Motor neuron (in vitro differentiated cells): ENCODE data around the gene IL12B. TPM values are rescaled to one million over a fixed set of nuclear protein-coding genes. Genes with fewer than 3 reads are reported as not detected.

Experiments
- ATAC-seq, 8 experiments: fragments of 200-7000 bp; cut with Tn5 transposase; replicated peaks in 6 of 8; 2 replicates each; pipeline ENCODE4 v1.8.0; 2021; ENCODE audit warnings: mild to moderate bottlenecking in 8 of 8, moderate library complexity in 8 of 8
- H3K27ac ChIP-seq, 2 donors: fragments of 250-450 bp; sonication (Bioruptor Pico); 2 replicates each; pipeline ENCODE4 v1.9.0; 2021; ENCODE audit warnings: antibody characterized with exemption in 2 of 2, mild to moderate bottlenecking in 2 of 2, moderate library complexity in 1 of 2
- H3K4me1 ChIP-seq, 2 donors: fragments of 250-450 bp; sonication (Bioruptor Pico); replicated peaks in 1 of 2; 2 replicates each; pipeline ENCODE4 v1.6.1; 2021; ENCODE audit warnings: antibody characterized with exemption in 2 of 2, mild to moderate bottlenecking in 2 of 2, moderate library complexity in 1 of 2
- H3K4me3 ChIP-seq, 5 donors: fragments of 250-450 bp; sonication (Bioruptor Pico); 2 replicates each; pipeline ENCODE4 v1.9.0; 2021; ENCODE audit warnings: antibody characterized with exemption in 5 of 5, mild to moderate bottlenecking in 5 of 5, moderate library complexity in 4 of 5
- WGBS, 10 experiments: fragments of 450-650 bp; shearing (Covaris generic); methylation state at CpG; one replicate each; pipeline ENCODE4 v1.0.0; 2022; 5-methylcytosine and 5-hydroxymethylcytosine counted together
- in situ Hi-C, 9 experiments: fragments of 400-800 bp; cut with MboI; loops; one replicate each; pipeline ENCODE4 v1.15.0; 2021; ENCODE audit warnings: low sequenced_read_pairs in 9 of 9, low pct_unique_long_range_greater_than_20kb in 2 of 9; ENCODE audit not compliant: unreplicated experiment in 9 of 9
- total RNA-seq, 8 experiments: library from RNA; unstranded; fragments of 300-600 nt; gene quantifications; 2 replicates each; pipeline versions ENCODE4 v1.2.3 to v1.2.4, GENCODE V29; 2022

Gene IL12B
- total RNA-seq, 8 experiments from 2014 or later: 0.10 to 0.19 TPM; not detected in 6

DNA sequence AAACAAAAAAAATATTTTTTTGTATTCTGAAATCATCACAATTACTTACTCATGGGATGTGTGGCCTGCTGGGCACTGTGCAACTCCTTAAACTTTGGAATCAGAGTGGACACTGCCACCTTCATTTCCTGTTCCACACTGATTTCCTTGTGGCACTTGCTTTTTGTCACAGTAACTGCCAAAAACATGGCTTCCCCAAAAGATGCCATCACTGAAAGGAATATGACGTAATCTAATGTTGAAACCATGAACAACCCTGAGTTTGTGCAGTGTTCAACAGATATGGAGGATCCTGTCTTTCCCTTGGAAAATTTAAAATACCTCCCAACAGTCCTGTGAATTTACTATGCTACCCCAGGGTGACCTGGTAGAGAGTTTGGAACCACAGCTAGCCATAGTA lies 12.6 kb upstream of the IL12B start:
- Histone ChIP-seq H3K4me3 (no peak overlapping the region), H3K4me1 (no peaks in the 10 kb centered on the region), H3K27ac (no peak overlapping the region)
- 57 to 90% (median 73%) methylated on average over 1 of the region's 1 CpG; no CpG with 5 or more reads in 4 of the 10 experiments for WGBS, 10 experiments
- in situ Hi-C loops: no loop called here
- no peak for ATAC-seq

DNA sequence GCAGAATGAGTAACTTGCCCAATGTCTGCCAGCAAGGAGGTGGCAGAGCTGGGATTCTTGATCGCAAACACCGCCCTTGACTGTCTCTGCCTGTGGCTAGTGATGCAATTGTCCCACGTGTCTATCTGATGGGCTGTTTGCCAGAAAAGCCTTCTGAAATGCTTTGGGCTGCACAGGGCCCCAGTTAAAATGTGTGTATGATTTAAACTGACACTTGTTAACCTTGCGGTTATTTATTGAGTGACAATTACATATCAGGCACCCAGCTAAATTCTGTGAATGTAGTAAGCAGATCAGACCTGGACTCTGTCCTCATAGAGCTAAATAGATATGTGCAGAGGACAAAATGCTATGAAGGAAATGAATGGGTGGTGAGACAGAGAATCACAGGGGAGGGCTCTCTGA lies 11.6 kb upstream of the IL12B start:
- Histone ChIP-seq H3K27ac (no peak overlapping the region), H3K4me1 (no peaks in the 10 kb centered on the region), H3K4me3 (no peak overlapping the region)
- peak in 6 of 8 experiments; percentile 31 to 82 (median 68) for ATAC-seq
- WGBS, 10 experiments: 14 to 100% (median 61%) methylated on average over 1 to 4 of the region's 4 CpGs; no CpG with 5 or more reads in 4 of the 10 experiments
- in situ Hi-C loops: no loop called here

DNA sequence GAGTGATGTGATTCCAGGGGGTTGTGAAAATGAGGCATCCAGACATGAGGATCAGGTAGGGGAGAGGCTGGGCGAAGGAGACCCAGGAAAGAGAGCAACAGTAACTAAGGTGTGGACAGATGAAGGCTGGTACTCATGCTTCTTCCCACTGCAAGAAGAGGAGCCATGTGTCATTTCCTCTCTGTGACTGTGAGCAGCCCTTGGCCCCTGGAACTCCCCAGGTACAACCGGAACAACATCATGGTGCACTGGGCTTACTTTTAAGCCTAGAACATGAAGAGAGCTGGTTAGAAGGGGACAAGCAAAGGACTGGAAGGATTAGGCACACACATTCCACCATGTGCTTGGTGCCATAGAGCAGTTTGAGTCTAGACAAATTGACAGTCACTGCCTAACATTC lies 10.9 kb upstream of the IL12B start:
- no peaks in the 10 kb centered on the region for H3K4me1 ChIP-seq
- in situ Hi-C loops: no loop called here
- ATAC-seq: no peak
- H3K27ac ChIP-seq: no peak overlapping the region
- 43 to 100% (median 86%) methylated on average over 1 to 2 of the region's 2 CpGs; no CpG with 5 or more reads in 3 of the 10 experiments for WGBS, 10 experiments
- no peak overlapping the region for H3K4me3 ChIP-seq

DNA sequence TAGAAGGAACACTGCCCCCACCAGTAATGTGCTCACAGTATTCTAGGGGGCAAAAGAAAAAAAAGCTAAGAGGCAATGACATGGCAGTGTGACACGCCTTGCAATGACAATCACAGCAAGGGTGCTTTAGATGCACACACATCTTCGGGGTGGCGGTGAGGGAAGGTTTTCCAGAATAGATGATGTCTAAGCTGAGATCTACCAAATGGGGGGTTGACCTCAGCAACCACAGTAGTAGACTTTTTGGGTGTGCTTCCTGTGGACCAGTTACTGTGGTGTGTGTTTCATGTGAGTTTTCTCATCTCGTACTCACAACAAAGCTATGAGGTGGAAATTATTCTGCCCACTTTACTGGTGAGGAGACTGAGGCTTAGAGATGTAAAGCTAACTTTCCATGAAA lies 10.2 kb upstream of the IL12B start:
- no peak overlapping the region for H3K27ac ChIP-seq
- in situ Hi-C loops: no loop called here
- H3K4me1 ChIP-seq: no peaks in the 10 kb centered on the region
- WGBS, 10 experiments: 81 to 100% (median 100%) methylated on average over 1 to 3 of the region's 4 CpGs; no CpG with 5 or more reads in 4 of the 10 experiments
- ATAC-seq: no peak
- no peak overlapping the region for H3K4me3 ChIP-seq

DNA sequence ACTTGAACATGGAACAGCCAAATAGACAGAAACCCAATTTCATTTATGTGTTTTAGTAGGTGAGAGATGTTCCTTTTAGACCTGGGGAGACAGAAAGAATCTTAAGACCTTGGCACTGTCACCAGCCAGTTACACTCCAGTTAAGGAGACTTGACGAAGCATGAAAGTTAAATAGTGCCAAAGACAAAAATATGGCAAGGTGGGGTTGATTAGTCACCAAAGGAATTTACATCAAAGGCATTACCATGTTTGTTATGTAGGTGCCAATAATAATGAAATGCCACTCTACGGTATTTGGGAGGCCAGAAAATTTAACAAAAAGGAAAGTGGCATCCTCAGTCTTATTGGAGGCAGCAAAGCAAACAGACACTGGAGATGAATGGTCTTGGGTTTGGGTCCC lies 9.2 kb upstream of the IL12B start:
- H3K4me3 ChIP-seq: no peak overlapping the region
- WGBS, 10 experiments: 17 to 87% (median 79%) methylated on average over 1 to 2 of the region's 2 CpGs; no CpG with 5 or more reads in 2 of the 10 experiments
- in situ Hi-C loops: no loop called here
- ATAC-seq: no peak
- H3K27ac ChIP-seq: no peak overlapping the region
- H3K4me1 ChIP-seq: no peaks in the 10 kb centered on the region

DNA sequence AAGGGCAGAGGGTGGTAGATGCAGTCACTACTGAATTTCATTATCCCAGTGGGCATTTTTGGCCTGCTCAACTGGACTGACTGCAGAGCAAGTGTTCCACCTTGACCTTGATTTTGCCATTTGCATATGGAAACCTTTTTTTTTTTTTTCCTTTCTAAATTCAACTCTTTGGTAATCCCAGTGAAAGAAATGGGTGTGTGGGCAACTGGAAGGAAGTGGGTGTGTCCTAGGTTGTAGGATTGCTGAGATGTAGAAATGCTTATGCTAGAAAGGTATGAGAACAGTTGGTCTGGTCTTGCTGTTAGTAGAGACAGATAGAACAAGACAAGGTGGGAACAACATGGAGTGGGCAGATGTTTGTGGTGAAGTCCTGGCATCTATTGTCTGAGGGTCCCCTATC lies 7.8 kb upstream of the IL12B start:
- Histone ChIP-seq H3K4me3 (no peak overlapping the region), H3K27ac (no peak overlapping the region), H3K4me1 (no peaks in the 10 kb centered on the region)
- peak in 1 of 8 experiments; percentile 7 for ATAC-seq
- in situ Hi-C loops: no loop called here

DNA sequence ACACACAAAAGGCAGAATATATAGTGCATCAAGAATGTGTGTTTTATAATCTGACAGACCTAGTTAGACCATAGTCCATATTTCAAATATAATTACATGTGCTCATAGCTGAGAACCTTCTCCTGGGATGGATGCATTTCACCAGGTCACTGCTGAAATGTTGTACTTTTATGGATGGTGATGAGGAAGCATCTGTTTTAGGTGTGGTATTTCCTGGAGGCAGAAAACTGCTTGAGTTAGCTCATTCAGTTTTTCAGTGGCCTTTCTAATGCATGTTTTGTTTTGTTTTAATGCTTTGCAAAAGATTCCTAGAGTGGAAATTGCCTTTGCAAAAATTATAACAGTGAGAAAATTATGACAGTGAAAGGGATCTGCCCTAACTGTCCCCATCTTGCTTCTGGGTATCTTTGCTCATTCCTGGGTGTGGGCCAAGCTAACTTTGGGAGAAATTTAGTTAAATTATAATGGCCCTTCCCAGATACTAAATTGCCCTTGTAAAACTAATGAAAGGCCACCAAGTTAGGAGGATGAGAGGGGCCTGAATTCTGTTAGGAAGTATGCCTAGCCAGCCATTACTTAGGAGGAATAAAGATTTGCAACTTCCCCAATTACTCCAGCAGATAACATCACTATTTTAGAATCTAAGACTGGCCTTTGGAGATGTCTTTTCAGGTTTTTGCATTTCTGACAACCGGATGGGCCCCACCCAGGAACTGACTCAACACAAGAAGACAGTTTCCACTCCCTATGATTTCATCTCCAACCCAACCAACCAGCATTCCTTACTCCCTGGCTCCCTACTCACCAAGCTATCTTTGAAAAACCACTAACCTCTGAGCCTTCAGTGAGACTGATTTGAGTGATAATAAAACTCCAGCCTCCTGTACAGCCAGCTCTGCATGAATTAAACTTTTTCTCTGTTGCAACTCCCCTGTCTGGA lies 7.0 kb upstream of the IL12B start:
- in situ Hi-C loops: no loop called here
- ATAC-seq: peak in 3 of 8 experiments; percentile 79 to 86 (median 85)
- WGBS, 10 experiments: 0 to 80% (median 33%) methylated on average over 1 of the region's 1 CpG; no CpG with 5 or more reads in 4 of the 10 experiments
- no peak overlapping the region for H3K4me3 ChIP-seq
- no peak overlapping the region for H3K27ac ChIP-seq
- H3K4me1 ChIP-seq: no peaks in the 10 kb centered on the region

DNA sequence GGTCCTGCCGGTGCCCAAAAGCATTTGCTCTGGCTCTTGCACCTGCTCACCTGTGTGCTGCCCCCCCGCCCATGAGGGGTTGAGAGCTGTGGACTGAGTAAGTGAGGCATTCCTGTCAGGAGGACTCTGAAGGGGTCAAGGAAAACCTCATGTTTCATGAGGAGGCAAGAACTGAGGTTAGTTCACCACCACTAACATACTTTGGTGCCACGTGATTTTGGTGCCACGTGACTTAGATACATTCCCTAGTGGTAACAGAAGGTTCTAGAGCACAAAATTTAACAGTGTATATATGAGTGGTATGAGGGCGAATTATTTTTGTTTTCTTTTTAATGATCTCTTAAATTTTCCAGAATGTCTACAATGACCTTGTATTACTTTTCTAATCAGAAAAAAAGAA lies 6.3 kb upstream of the IL12B start:
- 45 to 92% (median 76%) methylated on average over 1 to 4 of the region's 5 CpGs; no CpG with 5 or more reads in 2 of the 10 experiments for WGBS, 10 experiments
- no peak for ATAC-seq
- Histone ChIP-seq H3K4me1 (no peaks in the 10 kb centered on the region), H3K27ac (no peak overlapping the region), H3K4me3 (no peak overlapping the region)
- in situ Hi-C loops: no loop called here

DNA sequence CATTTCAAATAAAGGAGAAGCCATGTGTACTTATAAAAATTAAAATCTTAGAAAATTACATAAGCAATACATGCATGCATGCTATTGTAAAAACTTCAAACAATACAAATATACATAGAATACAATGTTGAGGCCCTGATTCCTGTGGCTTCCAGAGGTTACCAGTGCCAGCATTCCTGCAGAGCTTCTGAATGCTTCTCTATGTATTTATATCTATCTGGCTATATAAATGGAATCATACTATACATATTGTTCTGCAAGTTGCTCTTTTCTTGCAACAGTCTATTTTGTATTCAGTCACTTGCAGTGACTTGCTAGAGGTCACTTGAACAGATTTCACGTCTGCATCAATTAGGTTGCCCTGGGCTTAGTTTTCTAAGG lies 3.2 kb upstream of the IL12B start:
- 50 to 100% (median 83%) methylated on average over 1 of the region's 1 CpG; no CpG with 5 or more reads in 5 of the 10 experiments for WGBS, 10 experiments
- no peak for ATAC-seq
- Histone ChIP-seq H3K4me3 (no peak overlapping the region), H3K27ac (no peak overlapping the region), H3K4me1 (peaks cover 0 to 3% of the 10 kb centered on the region in 2 donors)
- in situ Hi-C loops: no loop called here

DNA sequence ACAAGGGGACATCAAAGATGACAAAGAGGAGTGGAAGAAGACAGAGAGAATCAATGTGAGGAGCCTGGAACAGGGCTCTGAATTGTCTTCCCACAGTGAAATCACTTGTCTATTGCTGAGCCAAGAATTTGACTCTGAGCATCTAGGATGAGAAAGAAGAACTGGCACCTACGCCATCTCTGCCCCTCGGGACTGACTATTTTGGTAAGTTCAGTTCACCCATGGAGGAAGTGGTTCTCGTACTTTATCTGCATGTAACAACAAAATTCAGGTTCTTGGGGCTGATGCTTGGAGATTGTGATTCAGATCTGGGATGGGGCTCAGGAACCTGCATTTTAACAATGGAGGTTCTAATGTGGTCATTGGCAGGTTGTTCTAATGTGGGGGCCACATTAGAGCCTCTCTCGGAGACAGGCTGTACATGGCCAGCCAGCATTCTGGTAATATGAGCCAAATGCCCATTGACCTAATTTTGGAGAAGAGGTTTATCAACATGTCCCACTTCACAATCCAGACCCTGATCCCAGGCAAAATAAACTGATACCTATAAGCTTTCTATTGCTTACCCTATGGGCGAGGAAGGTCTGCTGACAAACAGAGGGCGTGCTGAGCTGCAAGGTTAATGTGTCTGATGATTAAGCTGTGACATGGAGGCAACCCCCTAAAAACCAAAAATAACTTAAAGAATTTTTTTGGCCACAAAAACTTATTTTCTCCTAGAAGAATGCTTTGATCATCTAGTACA lies 2.7 kb upstream of the IL12B start:
- in situ Hi-C loops: no loop called here
- peaks cover 0 to 3% of the 10 kb centered on the region in 2 donors for H3K4me1 ChIP-seq
- H3K27ac ChIP-seq: no peak overlapping the region
- 46 to 100% (median 91%) methylated on average over 1 to 6 of the region's 6 CpGs for WGBS, 10 experiments
- no peak for ATAC-seq
- no peak overlapping the region for H3K4me3 ChIP-seq

DNA sequence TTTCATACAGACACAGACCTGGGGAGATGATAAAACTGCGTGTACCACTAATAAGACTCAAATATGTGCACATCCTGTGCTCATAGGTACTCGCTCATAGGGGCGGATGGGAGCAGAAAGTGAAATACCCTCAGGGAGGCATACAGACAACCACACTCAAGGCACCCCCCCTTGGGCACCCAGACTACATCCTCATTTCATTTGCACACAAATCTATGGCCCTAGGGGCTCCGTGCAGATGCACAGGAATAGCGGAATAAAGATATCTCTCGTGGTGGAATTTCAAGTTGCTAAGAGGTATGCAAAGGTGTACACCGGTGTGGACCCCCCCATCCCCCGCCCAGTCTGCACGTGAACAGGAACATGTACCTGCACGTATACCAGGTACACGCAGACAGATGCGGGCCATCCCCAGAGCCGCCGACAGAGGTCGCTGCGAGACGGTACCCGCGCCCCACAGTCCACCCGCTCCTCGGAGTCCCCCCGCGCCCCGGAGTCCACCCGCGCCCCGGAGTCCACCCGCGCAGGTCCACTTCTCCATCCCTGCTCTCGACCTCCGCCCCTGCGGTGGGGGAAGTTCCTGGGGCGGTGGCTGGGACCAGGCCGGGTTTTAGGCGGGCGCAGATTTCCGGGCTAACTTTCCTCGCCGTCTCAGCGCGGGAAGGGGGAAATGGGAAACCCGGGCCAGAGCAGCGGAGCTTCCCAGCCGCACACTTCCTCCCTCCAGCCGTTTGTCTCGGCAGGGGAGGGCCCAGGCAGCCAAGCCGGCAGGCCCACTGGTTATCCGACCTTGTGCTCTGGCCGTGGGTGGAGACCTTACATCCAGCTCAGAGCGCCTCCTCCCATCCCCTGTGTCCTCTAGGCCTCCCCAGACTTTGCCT lies 1.0 kb upstream of the IL12B start:
- peaks cover 0 to 3% of the 10 kb centered on the region in 2 donors for H3K4me1 ChIP-seq
- in situ Hi-C loops: no loop called here
- peak; percentile 82 to 96 (median 88) for ATAC-seq
- 0 to 83% (median 10%) methylated on average over 1 to 16 of the region's 50 CpGs; no CpG with 5 or more reads in 2 of the 10 experiments for WGBS, 10 experiments
- peak overlapping the region; percentile 30 to 70 (median 36) for H3K4me3 ChIP-seq
- no peak overlapping the region for H3K27ac ChIP-seq

DNA sequence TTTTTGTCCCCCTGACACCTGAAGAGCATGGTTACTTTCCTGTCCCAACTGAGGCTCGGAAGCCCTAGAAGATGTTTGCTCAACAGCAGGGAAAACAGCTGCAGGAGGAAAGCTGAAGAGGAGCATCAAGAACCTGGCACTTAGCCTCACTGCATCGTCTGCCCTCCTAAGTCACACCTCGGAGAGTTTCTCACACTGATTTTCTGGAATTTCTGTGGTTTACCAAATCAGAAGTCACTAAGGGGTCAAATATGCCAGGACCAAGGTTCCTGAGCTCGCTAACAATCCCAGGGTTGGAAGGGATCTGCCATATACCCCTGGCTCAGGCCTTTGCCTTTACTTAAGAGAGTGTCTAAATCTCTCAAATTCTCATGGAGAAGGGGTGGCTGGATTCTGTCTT lies 5.3 kb downstream of the IL12B start:
- no peak for ATAC-seq
- no peak overlapping the region for H3K27ac ChIP-seq
- H3K4me3 ChIP-seq: no peak overlapping the region
- in situ Hi-C loops: no loop called here
- 0 to 100% (median 68%) methylated on average over 1 to 4 of the region's 4 CpGs; no CpG with 5 or more reads in 3 of the 10 experiments for WGBS, 10 experiments
- no peaks in the 10 kb centered on the region for H3K4me1 ChIP-seq
